Pancreas (tissue), 10 donors: ENCODE measurements around the gene IRF8. TPM values are rescaled to one million over a fixed set of nuclear protein-coding genes. Genes with fewer than 3 reads are reported as not detected.

Experiments used
- ATAC-seq, 4 donors: fragments of 200-7000 bp; cut with Tn5 transposase; one replicate each; pipeline versions ENCODE4 v1.8.0 to v1.9.1; 2020; ENCODE audit warnings: mild to moderate bottlenecking in 4 of 4, moderate library complexity in 4 of 4
- DNase-seq, 6 donors: peaks; one replicate each; pipeline ENCODE4 v3.0.0-alpha.2; 2020
- FAIRE-seq: peaks from 2 replicates; lab custom pipeline; 2012; peaks lifted over from hg19 to GRCh38; lab: Jason Lieb, UNC
- H3K27ac ChIP-seq, 4 donors: fragments of 200-600 bp; sonication (generic); 1 replicate in 3 of 4; 2 replicates in 1 of 4; pipeline versions ENCODE4 v1.5.0 to v1.8.0; 2020
- H3K27me3 ChIP-seq, 4 donors: fragments of 200-600 bp; one replicate each; pipeline ENCODE4 v1.8.0; 2021
- H3K36me3 ChIP-seq, 3 donors: fragments of 200-600 bp; sonication (generic) in 1 of 3; one replicate each; pipeline versions ENCODE4 v1.5.0 to v1.8.0; 2020 to 2021
- H3K4me1 ChIP-seq, 3 donors: fragments of 200-600 bp; one replicate each; pipeline ENCODE4 v1.8.0; 2021
- H3K4me3 ChIP-seq, 4 donors: fragments of 200-600 bp; sonication (generic) in 2 of 4; one replicate each; pipeline versions ENCODE4 v1.5.0 to v1.8.0; 2020 to 2021
- H3K9me3 ChIP-seq, 4 donors: fragments of 200-600 bp; one replicate each; pipeline ENCODE4 v1.8.0; 2021
- WGBS, 2 donors: extraction: QIAGEN DNeasy Blood & Tissue Kit; methylation state at CpG; one replicate each; pipeline ENCODE4 v1.1.7; 2013; 5-methylcytosine and 5-hydroxymethylcytosine counted together
- intact Hi-C, 3 donors: fragments of 100-400 bp; cut with DNase I; formaldehyde crosslinking; loops; one replicate each; pipeline versions ENCODE4 v1.11.1 to v1.14.2; 2022
- polyA plus RNA-seq, 2 donors: library from polyadenylated mRNA; stranded (reverse); fragments of 200-250 nt; gene quantifications; one replicate each; pipeline ENCODE4 v1.2.3, GENCODE V29; 2013
- total RNA-seq, 6 donors: library from RNA; stranded (reverse); fragmentation: NEBNext Ultra II Directional in 4 of 6; extraction: Animal tissue kit (Norgen Biotek cat#: 25700) in 4 of 6; gene quantifications; one replicate each; pipeline versions ENCODE4 v1.2.1 to v1.2.4, GENCODE V29; 2021 to 2023
- TF ChIP-seq, protein P1 (sequence below), 4 donors: fragments of 200-600 bp; sonication (generic) in 3 of 4; IDR thresholded peaks; one replicate each; pipeline versions ENCODE4 v1.5.0 to v1.8.0; 2021; ENCODE audit warnings: antibody characterized with exemption in 4 of 4
- donor health status: healthy with polysubstance abuse.
- donor health status: DM: no; HTN: no; CAD: no; lungs with moderate emphysema.
- donor health status: DM: no; HTN: no; CAD: no.
- donor health status: control.
- donor health status: control.
- donor health status: Bipolar disorder and iron deficiency.
- donor health status: DM: yes; HTN: yes; CAD: no.
- donor health status: DM: no; HTN: no; CAD: no.
- donor health status: DM: no; HTN: no; CAD: no.
- donor health status: DM: yes; HTN: yes; CAD: no.

Gene IRF8
- total and polyA plus RNA-seq, 8 donors, result 0.92 to 18.2 (median 6.9) TPM

DNA sequence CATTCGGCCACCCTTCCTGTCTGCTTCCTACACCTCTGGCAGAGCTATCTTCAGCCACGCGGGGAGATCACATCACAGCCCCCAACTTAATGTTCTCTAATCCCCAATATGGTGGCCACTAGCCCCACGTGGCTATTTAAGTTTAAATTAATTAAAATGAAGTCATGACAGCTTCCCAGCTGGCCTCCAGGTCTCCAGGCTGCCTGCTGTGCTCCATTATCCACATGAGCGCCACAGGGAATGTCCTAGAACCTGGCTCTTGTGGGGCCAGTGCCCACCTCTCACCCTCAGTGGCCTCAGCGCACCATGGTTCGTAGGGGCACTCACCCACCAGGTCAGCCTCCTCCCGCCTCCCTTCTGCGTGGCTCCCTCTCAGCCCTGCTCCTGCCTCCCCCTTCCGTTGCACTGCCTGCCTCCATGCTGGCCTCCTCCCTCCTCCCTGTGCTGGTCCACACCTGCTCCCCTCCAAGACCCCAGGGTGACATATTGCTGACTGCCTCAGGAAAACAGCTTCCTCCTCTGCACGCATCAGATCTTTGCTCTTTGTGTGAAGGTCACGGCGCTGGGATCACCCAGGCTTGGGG lies 47.7 kb downstream of the IRF8 start:
- no peaks in the 10 kb centered on the region for H3K9me3 ChIP-seq
- H3K4me3 ChIP-seq, result no peak overlapping the region
- no peak for DNase-seq
- no peak overlapping the region for H3K27ac ChIP-seq
- no peaks in the 10 kb centered on the region for H3K4me1 ChIP-seq
- FAIRE-seq, result no peak
- no peak for ATAC-seq
- peaks cover 0 to 13% (median 0%) of the 10 kb centered on the region in 4 donors for H3K27me3 ChIP-seq
- intact Hi-C loops, result no loop called here
- TF ChIP-seq, protein P1, sequence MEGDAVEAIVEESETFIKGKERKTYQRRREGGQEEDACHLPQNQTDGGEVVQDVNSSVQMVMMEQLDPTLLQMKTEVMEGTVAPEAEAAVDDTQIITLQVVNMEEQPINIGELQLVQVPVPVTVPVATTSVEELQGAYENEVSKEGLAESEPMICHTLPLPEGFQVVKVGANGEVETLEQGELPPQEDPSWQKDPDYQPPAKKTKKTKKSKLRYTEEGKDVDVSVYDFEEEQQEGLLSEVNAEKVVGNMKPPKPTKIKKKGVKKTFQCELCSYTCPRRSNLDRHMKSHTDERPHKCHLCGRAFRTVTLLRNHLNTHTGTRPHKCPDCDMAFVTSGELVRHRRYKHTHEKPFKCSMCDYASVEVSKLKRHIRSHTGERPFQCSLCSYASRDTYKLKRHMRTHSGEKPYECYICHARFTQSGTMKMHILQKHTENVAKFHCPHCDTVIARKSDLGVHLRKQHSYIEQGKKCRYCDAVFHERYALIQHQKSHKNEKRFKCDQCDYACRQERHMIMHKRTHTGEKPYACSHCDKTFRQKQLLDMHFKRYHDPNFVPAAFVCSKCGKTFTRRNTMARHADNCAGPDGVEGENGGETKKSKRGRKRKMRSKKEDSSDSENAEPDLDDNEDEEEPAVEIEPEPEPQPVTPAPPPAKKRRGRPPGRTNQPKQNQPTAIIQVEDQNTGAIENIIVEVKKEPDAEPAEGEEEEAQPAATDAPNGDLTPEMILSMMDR (IDR thresholded peaks at IDR 0.05), result no peak
- H3K36me3 ChIP-seq, result no peaks in the 10 kb centered on the region
- WGBS, 2 donors, result 50 to 52% methylated on average over 13 of the region's 13 CpGs

DNA sequence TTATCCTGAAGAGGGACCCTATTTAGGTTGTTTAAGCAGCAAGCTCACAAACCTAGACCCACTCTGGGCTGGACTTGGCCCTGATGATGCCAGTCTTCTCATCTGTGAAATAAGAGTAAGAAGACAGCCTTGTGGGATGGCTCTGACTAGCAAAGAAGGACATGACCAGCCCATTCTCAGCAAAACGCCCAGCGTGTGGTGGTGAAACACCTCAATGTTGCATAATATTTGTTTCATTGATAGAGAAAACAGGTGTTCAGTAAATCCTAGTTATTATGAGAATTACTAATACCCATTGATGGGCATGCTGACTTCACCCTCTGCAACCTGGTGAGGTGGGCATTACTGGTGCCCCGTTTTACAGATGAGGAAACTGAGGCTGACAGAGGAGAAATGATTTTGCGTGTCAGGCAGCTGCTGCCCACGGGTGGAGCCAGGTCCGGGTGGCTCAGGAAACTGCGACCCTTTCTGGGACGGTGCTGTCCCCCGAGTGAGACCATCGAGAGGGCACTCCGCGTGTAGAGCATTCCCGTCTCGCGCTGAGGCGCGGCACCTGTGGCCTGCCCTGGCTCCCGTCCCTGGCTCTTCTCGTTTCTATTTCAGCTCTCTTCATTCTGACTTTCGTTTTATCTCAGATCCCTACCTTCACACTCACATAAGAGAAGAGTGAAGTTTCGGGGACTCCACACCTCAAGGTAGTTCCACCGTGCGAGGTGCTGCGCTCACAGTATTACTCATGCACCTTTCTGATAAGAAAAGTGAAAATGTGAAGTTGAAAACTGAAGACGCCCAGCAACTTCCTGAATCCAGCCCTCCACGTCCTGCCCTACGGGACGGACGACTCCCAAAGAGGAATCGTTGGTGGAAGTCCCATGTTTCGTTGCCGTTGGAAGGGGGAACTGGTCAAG lies 48.5 kb downstream of the IRF8 start:
- FAIRE-seq (no peak), ATAC-seq (no peak), DNase-seq (no peak)
- H3K4me1 ChIP-seq, result no peaks in the 10 kb centered on the region
- H3K4me3 ChIP-seq, result no peak overlapping the region
- no peaks in the 10 kb centered on the region for H3K36me3 ChIP-seq
- TF ChIP-seq, protein P1 (IDR thresholded peaks at IDR 0.05), result no peak
- 64 to 73% methylated on average over 32 of the region's 32 CpGs for whole genome bisulfite sequencing, 2 donors
- intact Hi-C loops, result no loop called here
- H3K27me3 ChIP-seq, result peaks cover 0 to 13% (median 0%) of the 10 kb centered on the region in 4 donors
- no peak overlapping the region for H3K27ac ChIP-seq
- no peaks in the 10 kb centered on the region for H3K9me3 ChIP-seq

DNA sequence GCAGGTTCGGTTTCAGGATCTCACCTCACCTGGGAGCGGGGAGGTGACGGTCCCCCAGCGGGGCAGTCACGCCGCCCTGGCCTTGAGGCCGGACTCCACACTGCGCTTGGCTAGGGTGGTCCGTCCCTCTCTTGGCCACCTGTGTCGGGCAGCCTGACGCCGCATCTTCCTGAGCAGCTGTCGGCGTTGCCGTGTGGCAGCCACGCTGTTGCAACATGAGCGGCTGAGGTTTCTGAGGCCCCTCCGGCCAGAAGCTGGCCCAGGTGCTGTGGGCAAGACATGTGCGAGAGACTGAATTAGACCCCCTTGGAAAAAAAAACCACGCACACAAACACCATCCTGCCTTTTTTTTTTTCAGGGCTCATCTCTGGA lies 49.2 kb downstream of the IRF8 start:
- TF ChIP-seq, protein P1 (IDR thresholded peaks at IDR 0.05), result no peak
- Histone ChIP-seq H3K27ac (no peak overlapping the region), H3K27me3 (peaks cover 0 to 13% (median 0%) of the 10 kb centered on the region in 4 donors), H3K4me3 (no peak overlapping the region), H3K9me3 (no peaks in the 10 kb centered on the region), H3K36me3 (no peaks in the 10 kb centered on the region), H3K4me1 (no peaks in the 10 kb centered on the region)
- intact Hi-C loops, result no loop called here
- no peak for FAIRE-seq
- WGBS, 2 donors, result 72 to 87% methylated on average over 20 of the region's 20 CpGs
- DNase-seq, result no peak
- ATAC-seq, result no peak

- intact Hi-C loops, result no loop called here
- DNase-seq (no peak), ATAC-seq (no peak), FAIRE-seq (no peak)
- Histone ChIP-seq H3K27ac (no peak overlapping the region), H3K4me1 (no peaks in the 10 kb centered on the region), H3K9me3 (no peaks in the 10 kb centered on the region), H3K27me3 (peaks cover 0 to 13% (median 0%) of the 10 kb centered on the region in 4 donors), H3K36me3 (no peaks in the 10 kb centered on the region), H3K4me3 (no peak overlapping the region)
- TF ChIP-seq, protein P1 (IDR thresholded peaks at IDR 0.05), result no peak
- WGBS, 2 donors, result 60 to 66% methylated on average over 14 of the region's 14 CpGs
Measured at GRCh38 chr16:85948616-85949265, 49.8 kb downstream of the IRF8 start.
